AG20443 (cell line): ENCODE measurements around the gene EXOSC3.
"Not testable (repeated sequence)": the region's sequence is repeated elsewhere in the genome, so short reads cannot be mapped to it uniquely, and the experiment has no call there.

ENCODE experiments used
- DNase-seq: peaks from one replicate; pipeline ENCODE4 v3.0.0; 2012; ENCODE audit warnings: low spot score, mixed read lengths

EXOSC3 gene

GRCh38 chr9:37775216-37775919 is 9.5 kb downstream of the EXOSC3 start:
- DNase-seq, result no peak

- no peak for DNase-seq
These were observed 14.9 kb downstream of the EXOSC3 start for GRCh38 chr9:37769995-37770394.

GRCh38 chr9:37769306-37769705 is 15.6 kb downstream of the EXOSC3 start:
- DNase-seq, result no peak

- not testable (repeated sequence) for DNase-seq
These were observed 19.6 kb downstream of the EXOSC3 start for GRCh38 chr9:37765263-37765662.

- DNase-seq, result peak; percentile 47
These were observed 23.4 kb downstream of the EXOSC3 start for GRCh38 chr9:37761511-37761910.

- DNase-seq, result peak; percentile 42
These were observed 24.3 kb downstream of the EXOSC3 start for GRCh38 chr9:37760416-37761161.

- DNase-seq, result no peak
These were observed 26.1 kb downstream of the EXOSC3 start for GRCh38 chr9:37758747-37759146.

GRCh38 chr9:37753489-37754190 is 31.2 kb downstream of the EXOSC3 start, which contains the start of gene TRMT10B:
TRMT10B (plus strand) TSS chr9:37753805; CDS start chr9:37761932, 8,127 bp downstream.
- DNase-seq, result peak; percentile 91

- DNase-seq, result no peak
These were observed 32.0 kb downstream of the EXOSC3 start for GRCh38 chr9:37752642-37753488.

GRCh38 chr9:37752112-37752511 is 32.8 kb downstream of the EXOSC3 start:
- DNase-seq, result not testable (repeated sequence)

GRCh38 chr9:37751704-37752103 is 33.2 kb downstream of the EXOSC3 start:
- DNase-seq, result not testable (repeated sequence)

- no peak for DNase-seq
These were observed 33.7 kb downstream of the EXOSC3 start for GRCh38 chr9:37751186-37751585.

- no peak for DNase-seq
These were observed 35.7 kb downstream of the EXOSC3 start for GRCh38 chr9:37749129-37749528.

GRCh38 chr9:37747271-37747753 is 37.6 kb downstream of the EXOSC3 start:
- DNase-seq, result peak; percentile 90

GRCh38 chr9:37746448-37747270 is 38.2 kb downstream of the EXOSC3 start:
- DNase-seq, result no peak

GRCh38 chr9:37745970-37746369 is 38.9 kb downstream of the EXOSC3 start:
- no peak for DNase-seq

GRCh38 chr9:37740631-37741328 is 44.1 kb downstream of the EXOSC3 start:
- no peak for DNase-seq

- DNase-seq, result no peak
These were observed 44.7 kb downstream of the EXOSC3 start for GRCh38 chr9:37740128-37740527.

- no peak for DNase-seq
These were observed 45.6 kb downstream of the EXOSC3 start for GRCh38 chr9:37739222-37739621.

- no peak for DNase-seq
These were observed 51.9 kb downstream of the EXOSC3 start for GRCh38 chr9:37732952-37733351.
